Uterus (tissue), 2 donors: ENCODE data around the gene CDH2.

Experiments
- POLR2A ChIP-seq, 2 donors: fragments of 450-650 bp; IDR thresholded peaks; one replicate each; pipeline ENCODE4 v1.6.1; 2016; ENCODE audit warnings: antibody characterized with exemption in 2 of 2, mild to moderate bottlenecking in 1 of 2, moderate library complexity in 1 of 2
- TF ChIP-seq, protein P1 (sequence below), 4 experiments: fragments of 200-600 bp in 2 of 4; fragments of 450-650 bp in 2 of 4; sonication (generic) in 2 of 4; IDR thresholded peaks; one replicate each; pipeline ENCODE4 v1.5.1; 2016 to 2019; ENCODE audit warnings: antibody characterized with exemption in 4 of 4, mild to moderate bottlenecking in 2 of 4, moderate library complexity in 1 of 4

DNA sequence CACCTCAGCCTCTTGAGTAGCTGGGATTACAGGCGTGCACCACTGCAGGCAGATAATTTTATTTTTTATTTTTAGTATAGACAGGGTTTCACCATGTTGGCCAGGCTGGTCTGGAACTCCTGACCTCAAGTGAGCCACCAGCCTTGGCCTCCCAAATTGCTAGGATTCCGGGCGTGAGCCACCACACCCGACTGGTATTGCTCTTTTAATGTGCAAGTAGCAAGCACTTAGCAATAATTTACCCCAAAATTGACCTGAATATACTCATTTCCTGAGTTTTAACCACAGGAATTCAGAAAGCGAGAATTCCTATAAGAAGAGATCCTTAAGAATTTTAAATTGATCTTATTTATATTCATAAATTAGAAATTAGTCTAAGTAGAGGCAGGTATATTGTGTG lies 169.1 kb downstream of the CDH2 start:
- TF ChIP-seq, protein P1, sequence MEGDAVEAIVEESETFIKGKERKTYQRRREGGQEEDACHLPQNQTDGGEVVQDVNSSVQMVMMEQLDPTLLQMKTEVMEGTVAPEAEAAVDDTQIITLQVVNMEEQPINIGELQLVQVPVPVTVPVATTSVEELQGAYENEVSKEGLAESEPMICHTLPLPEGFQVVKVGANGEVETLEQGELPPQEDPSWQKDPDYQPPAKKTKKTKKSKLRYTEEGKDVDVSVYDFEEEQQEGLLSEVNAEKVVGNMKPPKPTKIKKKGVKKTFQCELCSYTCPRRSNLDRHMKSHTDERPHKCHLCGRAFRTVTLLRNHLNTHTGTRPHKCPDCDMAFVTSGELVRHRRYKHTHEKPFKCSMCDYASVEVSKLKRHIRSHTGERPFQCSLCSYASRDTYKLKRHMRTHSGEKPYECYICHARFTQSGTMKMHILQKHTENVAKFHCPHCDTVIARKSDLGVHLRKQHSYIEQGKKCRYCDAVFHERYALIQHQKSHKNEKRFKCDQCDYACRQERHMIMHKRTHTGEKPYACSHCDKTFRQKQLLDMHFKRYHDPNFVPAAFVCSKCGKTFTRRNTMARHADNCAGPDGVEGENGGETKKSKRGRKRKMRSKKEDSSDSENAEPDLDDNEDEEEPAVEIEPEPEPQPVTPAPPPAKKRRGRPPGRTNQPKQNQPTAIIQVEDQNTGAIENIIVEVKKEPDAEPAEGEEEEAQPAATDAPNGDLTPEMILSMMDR (IDR thresholded peaks at IDR 0.05), result no peak
- TF ChIP-seq POLR2A (IDR thresholded peaks at IDR 0.05), result no peak
